ENCODE results near the gene GIPR. TPM values are rescaled to one million over a fixed set of nuclear protein-coding genes. Genes with fewer than 3 reads are reported as not detected.
A peak's percentile ranks its signal among the peaks of the same experiment; 100 is the strongest.

Gene GIPR
- total RNA-seq, 4 donors from 2014 or later: 0.98 TPM; not detected in 3

DNA sequence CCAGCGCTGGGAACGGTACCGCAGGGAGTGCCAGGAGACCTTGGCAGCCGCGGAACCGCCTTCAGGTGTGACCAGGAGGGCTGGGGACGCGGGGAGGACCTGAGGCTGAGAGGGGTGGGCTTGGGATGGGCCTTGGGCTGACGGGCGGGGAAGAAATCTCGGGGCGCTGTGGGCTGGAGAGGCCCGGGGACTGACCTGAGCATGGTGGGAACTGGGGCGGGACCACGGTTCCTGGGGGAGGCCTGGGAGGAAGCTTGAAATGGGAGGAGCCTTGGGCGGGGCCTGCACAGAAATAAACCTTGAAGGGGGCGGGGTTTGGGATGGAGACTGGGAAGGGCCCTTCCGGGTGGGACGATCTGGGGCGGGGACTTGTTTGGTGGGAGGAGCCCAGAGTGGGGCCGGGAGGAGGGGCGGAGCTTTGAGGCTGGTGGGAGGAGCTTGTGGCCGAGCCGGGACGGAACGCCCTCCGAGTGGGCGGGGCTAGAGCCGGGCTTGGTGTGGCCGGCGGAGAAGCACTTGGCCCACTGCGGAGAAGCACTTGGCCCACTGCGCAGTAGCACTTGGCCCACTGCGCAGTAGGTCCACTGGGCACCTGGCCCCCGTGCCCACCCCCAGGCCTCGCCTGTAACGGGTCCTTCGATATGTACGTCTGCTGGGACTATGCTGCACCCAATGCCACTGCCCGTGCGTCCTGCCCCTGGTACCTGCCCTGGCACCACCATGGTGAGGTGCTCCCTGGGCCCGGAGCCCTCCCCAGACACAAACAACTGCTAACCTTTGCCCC, 2.8 kb downstream of the GIPR start:
- peak; percentile 33 for DNase-seq
- no peaks in the 10 kb centered on the region for H3K9me3 ChIP-seq
- no peak for TF ChIP-seq POLR2A (IDR thresholded peaks at IDR 0.05)
- TF ChIP-seq, protein P1, sequence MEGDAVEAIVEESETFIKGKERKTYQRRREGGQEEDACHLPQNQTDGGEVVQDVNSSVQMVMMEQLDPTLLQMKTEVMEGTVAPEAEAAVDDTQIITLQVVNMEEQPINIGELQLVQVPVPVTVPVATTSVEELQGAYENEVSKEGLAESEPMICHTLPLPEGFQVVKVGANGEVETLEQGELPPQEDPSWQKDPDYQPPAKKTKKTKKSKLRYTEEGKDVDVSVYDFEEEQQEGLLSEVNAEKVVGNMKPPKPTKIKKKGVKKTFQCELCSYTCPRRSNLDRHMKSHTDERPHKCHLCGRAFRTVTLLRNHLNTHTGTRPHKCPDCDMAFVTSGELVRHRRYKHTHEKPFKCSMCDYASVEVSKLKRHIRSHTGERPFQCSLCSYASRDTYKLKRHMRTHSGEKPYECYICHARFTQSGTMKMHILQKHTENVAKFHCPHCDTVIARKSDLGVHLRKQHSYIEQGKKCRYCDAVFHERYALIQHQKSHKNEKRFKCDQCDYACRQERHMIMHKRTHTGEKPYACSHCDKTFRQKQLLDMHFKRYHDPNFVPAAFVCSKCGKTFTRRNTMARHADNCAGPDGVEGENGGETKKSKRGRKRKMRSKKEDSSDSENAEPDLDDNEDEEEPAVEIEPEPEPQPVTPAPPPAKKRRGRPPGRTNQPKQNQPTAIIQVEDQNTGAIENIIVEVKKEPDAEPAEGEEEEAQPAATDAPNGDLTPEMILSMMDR (IDR thresholded peaks at IDR 0.05): no peak
- peaks cover 29 to 40% of the 10 kb centered on the region in 2 donors for H3K27me3 ChIP-seq
- intact Hi-C loops (cut with DNase I; ENCODE audit: low total_unique reads): no loop called here
- H3K36me3 ChIP-seq: no peaks in the 10 kb centered on the region
- no peak overlapping the region for H3K4me3 ChIP-seq
- H3K27ac ChIP-seq: no peak overlapping the region
- peaks cover 0 to 15% of the 10 kb centered on the region in 2 donors for H3K4me1 ChIP-seq

DNA sequence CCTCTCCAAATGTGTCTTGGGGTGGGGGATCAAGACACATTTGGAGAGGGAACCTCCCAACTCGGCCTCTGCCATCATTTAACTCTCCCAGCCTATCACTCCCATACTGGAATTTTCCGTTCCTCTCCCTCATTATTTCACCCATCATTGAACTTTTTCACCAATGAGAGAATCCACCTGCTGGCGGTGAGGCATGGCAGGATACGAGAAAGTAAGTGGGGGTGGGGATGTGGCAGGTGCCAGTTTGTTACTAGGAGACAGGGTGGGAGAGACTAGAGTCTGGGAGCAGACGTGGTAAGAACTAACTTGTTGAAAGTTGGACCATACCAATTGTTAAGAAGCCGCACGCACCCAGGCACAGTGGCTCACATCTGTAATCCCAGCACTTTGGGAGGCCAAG, 6.9 kb downstream of the GIPR start:
- no peaks in the 10 kb centered on the region for H3K36me3 ChIP-seq
- H3K27me3 ChIP-seq: peaks cover 23 to 39% of the 10 kb centered on the region in 2 donors
- no peaks in the 10 kb centered on the region for H3K9me3 ChIP-seq
- intact Hi-C loops (cut with DNase I; ENCODE audit: low total_unique reads): no loop called here
- no peak overlapping the region for H3K27ac ChIP-seq
- no peak overlapping the region for H3K4me3 ChIP-seq
- DNase-seq: no peak
- TF ChIP-seq, protein P1 (IDR thresholded peaks at IDR 0.05): no peak
- TF ChIP-seq POLR2A (IDR thresholded peaks at IDR 0.05): no peak
- H3K4me1 ChIP-seq: no peaks in the 10 kb centered on the region

DNA sequence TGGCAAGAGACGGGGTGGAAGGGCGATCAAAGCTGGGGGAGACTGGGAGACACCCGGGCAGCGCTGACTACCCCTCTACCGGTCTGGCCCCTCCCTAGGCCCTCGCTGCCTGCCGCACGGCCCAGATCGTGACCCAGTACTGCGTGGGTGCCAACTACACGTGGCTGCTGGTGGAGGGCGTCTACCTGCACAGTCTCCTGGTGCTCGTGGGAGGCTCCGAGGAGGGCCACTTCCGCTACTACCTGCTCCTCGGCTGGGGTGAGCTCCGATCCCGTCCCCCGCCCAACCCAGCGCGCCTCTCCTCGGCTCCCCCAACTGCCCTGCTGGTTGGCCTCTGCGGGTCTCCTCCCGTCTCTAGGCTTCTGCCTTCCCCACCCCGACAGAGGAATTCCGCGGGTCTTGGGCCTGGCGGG, 8.8 kb downstream of the GIPR start:
- Histone ChIP-seq H3K27ac (no peak overlapping the region), H3K9me3 (no peaks in the 10 kb centered on the region), H3K4me3 (no peak overlapping the region), H3K36me3 (no peaks in the 10 kb centered on the region), H3K27me3 (peaks cover 8 to 27% of the 10 kb centered on the region in 2 donors), H3K4me1 (no peaks in the 10 kb centered on the region)
- TF ChIP-seq, protein P1 (IDR thresholded peaks at IDR 0.05): no peak
- intact Hi-C loops (cut with DNase I; ENCODE audit: low total_unique reads): no loop called here
- DNase-seq: no peak

DNA sequence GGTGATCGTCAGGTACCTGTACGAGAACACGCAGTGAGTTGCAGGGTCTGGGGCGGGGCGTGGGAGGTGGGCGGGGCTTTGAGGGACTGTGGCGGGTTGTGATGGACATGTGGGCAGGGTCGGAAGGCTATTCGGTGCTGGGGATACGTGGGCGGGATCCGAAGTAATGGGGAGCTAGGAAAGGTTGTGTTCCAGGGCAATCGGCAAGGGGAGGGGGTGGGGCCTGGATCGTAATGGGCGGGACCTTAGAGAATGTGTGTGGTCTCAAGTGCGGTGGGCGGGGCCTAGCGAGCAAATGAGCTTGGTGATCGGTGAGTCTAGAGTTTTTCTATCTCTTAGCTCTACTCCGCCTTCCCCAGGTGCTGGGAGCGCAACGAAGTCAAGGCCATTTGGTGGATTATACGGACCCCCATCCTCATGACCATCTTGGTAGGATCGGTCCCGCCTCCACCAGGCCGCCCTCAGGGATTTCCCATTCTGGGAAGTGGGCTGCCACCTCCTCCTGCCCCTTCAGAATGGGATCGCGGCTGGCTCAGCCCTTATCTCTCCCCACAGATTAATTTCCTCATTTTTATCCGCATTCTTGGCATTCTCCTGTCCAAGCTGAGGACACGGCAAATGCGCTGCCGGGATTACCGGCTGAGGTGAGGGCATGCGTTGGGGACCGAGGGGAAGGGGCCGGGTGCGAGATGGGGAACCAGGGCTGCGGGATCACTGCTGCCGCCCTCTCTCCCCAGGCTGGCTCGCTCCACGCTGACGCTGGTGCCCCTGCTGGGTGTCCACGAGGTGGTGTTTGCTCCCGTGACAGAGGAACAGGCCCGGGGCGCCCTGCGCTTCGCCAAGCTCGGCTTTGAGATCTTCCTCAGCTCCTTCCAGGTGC, 9.6 kb downstream of the GIPR start:
- H3K4me1 ChIP-seq: no peaks in the 10 kb centered on the region
- H3K4me3 ChIP-seq: no peak overlapping the region
- H3K27ac ChIP-seq: no peak overlapping the region
- peak; percentile 29 to 47 for DNase-seq
- intact Hi-C loops (cut with DNase I; ENCODE audit: low total_unique reads): no loop called here
- no peaks in the 10 kb centered on the region for H3K36me3 ChIP-seq
- H3K27me3 ChIP-seq: peaks cover 8 to 27% of the 10 kb centered on the region in 2 donors
- H3K9me3 ChIP-seq: no peaks in the 10 kb centered on the region
- TF ChIP-seq POLR2A (IDR thresholded peaks at IDR 0.05): no peak
- TF ChIP-seq, protein P1 (IDR thresholded peaks at IDR 0.05): no peak
